Sciatic nerve (tissue), 2 donors: ENCODE data around the gene CPLX4. TPM values are rescaled to one million over a fixed set of nuclear protein-coding genes. Genes with fewer than 3 reads are reported as not detected.
"Not testable (repeated sequence)": the region's sequence is repeated elsewhere in the genome, so short reads cannot be mapped to it uniquely, and the experiment has no call there.

Experiments
- ATAC-seq: fragments of 200-7000 bp; cut with Tn5 transposase; one replicate; pipeline ENCODE4 v1.9.1; 2020; ENCODE audit warnings: mild to moderate bottlenecking, moderate library complexity
- DNase-seq: peaks from one replicate; pipeline ENCODE4 v3.0.0-alpha.2; 2020; ENCODE audit warnings: low spot score
- intact Hi-C: fragments of 100-400 bp; cut with DNase I; formaldehyde crosslinking; loops from one replicate; pipeline ENCODE4 v1.14.2; 2022
- total RNA-seq: library from RNA; stranded (reverse); fragmentation: NEBNext Ultra II Directional; extraction: Animal tissue kit (Norgen Biotek cat#: 25700); gene quantifications from one replicate; pipeline ENCODE4 v1.2.1, GENCODE V29; 2021
- donor health status: DM: no; HTN: no; CAD: no.
- donor health status: DM: no; HTN: no; CAD: no.

Gene CPLX4
- total RNA-seq, 1 donor from 2014 or later: not detected

DNA sequence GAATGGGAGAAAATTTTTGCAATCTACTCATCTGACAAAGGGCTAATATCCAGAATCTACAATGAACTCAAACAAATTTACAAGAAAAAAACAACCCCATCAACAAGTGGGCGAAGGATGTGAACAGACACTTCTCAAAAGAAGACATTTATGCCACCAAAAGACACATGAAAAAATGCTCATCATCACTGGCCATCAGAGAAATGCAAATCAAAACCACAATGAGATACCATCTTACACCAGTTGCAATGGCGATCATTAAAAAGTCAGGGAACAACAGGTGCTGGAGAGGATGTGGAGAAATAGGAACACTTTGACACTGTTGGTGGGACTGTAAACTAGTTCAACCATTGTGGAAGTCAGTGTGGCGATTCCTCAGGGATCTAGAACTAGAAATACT, 56.6 kb downstream of the CPLX4 start:
- ATAC-seq, intact Hi-C loops, DNase-seq: not testable (repeated sequence)

DNA sequence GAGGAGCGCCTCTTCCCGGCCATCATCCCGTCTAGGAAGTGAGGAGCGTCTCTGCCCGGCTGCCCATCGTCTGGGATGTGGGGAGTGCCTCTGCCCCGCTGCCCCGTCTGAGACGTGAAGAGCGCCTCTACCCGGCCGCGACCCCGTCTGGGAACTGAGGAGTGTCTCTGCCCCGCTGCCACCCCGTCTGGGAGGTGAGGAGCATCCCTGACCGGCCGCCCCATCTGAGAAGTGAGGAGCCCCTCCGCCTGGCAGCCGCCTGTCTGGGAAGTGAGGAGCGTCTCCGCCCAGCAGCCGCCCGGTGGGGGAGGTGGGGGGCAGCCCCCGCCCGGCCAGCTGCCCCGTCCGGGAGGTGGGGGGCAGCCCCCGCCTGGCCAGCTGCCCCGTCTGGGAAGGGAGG, 63.0 kb downstream of the CPLX4 start:
- ATAC-seq, DNase-seq, intact Hi-C loops: not testable (repeated sequence)

DNA sequence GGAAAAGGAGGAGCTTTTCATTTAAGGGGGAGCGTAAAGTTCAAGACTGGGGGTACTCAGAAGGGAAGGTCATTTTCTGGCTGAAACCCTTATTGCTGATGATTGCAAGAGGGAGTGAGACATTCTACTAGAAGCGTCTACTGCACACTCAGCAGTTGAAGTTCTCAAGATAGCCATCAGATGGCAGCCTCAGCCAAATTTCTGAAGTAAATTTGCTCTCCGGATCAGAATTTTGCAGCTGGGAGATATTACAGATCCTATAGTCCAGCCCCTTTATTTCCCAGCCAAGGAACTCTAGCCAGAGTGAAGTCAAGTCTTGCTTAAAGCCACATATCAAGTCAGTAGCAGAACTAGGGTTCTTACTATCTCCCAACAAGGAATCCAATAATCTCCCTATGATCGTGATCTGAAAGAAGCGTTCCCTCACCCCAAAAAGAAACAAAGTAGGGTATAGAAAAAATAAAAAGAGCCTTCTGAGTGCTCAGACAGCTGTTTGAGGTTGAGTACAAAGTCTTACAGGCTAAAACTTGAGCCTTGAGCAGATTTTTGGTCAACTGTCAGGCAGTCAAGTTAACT, 69.2 kb downstream of the CPLX4 start:
- no peak for DNase-seq
- intact Hi-C loops: no loop called here
- ATAC-seq: peak; percentile 46

DNA sequence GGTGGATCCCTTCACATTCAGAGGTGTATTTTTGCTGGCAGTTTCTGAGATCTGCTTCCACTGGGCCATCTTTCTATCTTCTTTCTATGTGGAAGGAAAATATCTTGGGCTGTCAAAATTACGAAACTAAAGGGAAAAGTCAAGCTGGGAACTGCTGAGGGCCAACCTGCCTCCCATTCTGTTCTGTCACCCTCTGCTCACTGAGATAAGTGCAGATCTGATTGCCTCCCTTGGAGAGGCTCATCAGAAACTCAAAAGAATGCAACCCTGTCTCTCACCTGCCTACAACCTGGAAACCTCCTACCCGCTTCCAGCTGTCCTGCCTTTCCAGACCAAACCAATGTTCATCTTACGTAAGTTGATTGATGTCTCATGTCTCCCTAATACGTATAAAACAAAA, 71.7 kb downstream of the CPLX4 start:
- intact Hi-C loops: no loop called here
- no peak for DNase-seq
- ATAC-seq: no peak

Other genes with a start within 250 kb of the CPLX4 start
- 41.1 TPM for gene SEC11C, start 178.8 kb downstream of the CPLX4 start, total RNA-seq
- not detected for gene GRP, start 98.5 kb downstream of the CPLX4 start, total RNA-seq
- not detected for gene RAX, start 45.2 kb downstream of the CPLX4 start, total RNA-seq
- 64.1 TPM for gene LMAN1, start 40.6 kb upstream of the CPLX4 start, total RNA-seq